Fibroblast of lung (primary cell): ENCODE results near the gene NUAK2.

ENCODE experiments used
- CTCF ChIP-seq, 2 donors: IDR thresholded peaks in 1 of 2; conservative IDR thresholded peaks in 1 of 2; 1 replicate in 1 of 2; 2 replicates in 1 of 2; pipeline ENCODE4 v1.5.1; 2011 to 2012; ENCODE audit warnings: low read length in 2 of 2, control low read depth in 1 of 2, inconsistent platforms in 1 of 2, low read depth in 1 of 2, mild to moderate bottlenecking in 1 of 2
- EZH2 ChIP-seq: IDR thresholded peaks from 2 replicates; pipeline ENCODE4 v1.5.1; 2012; ENCODE audit warnings: low read length, control low read depth, mild to moderate bottlenecking; ENCODE audit errors: missing control alignments

GRCh38 chr1:205343431-205344065 is 22.0 kb upstream of the NUAK2 start:
- TF ChIP-seq CTCF (conservative IDR thresholded peaks at IDR 0.05 in 1 of 2, IDR thresholded peaks at IDR 0.05 in 1 of 2; ENCODE audit: low read depth in 1 of 2, low read length in 2 of 2) (no peak), EZH2 (peak; percentile 27)
